ENCODE measurements around the gene CPTP.

DNA sequence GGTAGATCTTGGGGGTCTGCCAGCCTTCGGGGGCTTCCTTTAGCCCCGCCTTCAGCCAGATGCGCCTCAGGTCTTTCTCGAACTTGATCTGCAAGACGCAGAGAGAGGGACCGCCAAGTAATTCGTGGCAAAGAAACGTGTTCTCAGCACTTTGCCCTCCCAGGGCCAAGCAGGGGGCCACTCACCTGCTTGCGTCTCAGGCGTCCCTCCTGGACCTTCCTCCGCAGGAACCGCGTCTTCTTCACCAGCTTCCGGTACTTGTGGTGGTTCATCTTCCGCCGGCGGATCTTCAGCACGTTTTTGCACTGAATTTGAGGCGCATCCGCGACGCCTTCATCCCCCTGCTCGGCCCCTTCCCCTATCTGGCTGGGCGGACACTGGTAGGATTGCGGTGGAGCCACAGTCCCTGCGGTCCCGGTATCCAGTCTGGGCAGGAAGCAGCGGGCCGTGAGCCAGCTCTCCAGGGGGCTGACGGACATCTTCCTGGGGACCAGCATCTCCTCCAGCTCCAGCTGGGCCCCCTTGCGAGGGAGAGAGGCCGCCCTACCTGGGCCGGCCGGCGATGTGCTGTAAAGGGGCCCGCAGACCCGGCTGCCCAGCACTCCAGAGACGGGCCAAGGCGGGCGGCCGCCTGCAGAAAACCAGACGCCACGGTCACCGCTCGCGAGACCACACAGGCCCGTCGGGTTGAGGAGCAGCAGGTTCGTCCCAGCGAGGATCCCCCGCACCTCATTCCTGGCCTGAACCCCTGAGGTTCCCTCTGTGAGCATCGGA is 49.4 kb downstream of the CPTP start:
- TF ChIP-seq YY1 (IDR thresholded peaks at IDR 0.05; ENCODE audit: insufficient read depth, insufficient read length) (no peak), ZNF274 (IDR thresholded peaks at IDR 0.05; ENCODE audit: low read depth, low read length) (no peak), SUZ12 (IDR thresholded peaks at IDR 0.05; ENCODE audit: extremely low read depth, insufficient read depth, insufficient read length) (no peak)
